Suprapubic skin (tissue), 3 donors: ENCODE results near the gene SLC25A39.

ENCODE experiments used
- EP300 ChIP-seq: sonication (generic); formaldehyde crosslinking; IDR thresholded peaks from one replicate; pipeline ENCODE4 v1.6.1; 2017; ENCODE audit warnings: antibody characterized with exemption
- POLR2A ChIP-seq, 2 donors: fragments of 450-650 bp; IDR thresholded peaks; one replicate each; pipeline ENCODE4 v1.6.1; 2017; ENCODE audit warnings: antibody characterized with exemption in 2 of 2, mild to moderate bottlenecking in 2 of 2, moderate library complexity in 2 of 2
- TF ChIP-seq, protein P1 (sequence below), 2 donors: fragments of 200-600 bp in 1 of 2; fragments of 450-650 bp in 1 of 2; sonication (generic) in 1 of 2; IDR thresholded peaks; one replicate each; pipeline ENCODE4 v1.5.1; 2016 to 2019; ENCODE audit warnings: antibody characterized with exemption in 2 of 2, mild to moderate bottlenecking in 1 of 2, moderate library complexity in 1 of 2

DNA sequence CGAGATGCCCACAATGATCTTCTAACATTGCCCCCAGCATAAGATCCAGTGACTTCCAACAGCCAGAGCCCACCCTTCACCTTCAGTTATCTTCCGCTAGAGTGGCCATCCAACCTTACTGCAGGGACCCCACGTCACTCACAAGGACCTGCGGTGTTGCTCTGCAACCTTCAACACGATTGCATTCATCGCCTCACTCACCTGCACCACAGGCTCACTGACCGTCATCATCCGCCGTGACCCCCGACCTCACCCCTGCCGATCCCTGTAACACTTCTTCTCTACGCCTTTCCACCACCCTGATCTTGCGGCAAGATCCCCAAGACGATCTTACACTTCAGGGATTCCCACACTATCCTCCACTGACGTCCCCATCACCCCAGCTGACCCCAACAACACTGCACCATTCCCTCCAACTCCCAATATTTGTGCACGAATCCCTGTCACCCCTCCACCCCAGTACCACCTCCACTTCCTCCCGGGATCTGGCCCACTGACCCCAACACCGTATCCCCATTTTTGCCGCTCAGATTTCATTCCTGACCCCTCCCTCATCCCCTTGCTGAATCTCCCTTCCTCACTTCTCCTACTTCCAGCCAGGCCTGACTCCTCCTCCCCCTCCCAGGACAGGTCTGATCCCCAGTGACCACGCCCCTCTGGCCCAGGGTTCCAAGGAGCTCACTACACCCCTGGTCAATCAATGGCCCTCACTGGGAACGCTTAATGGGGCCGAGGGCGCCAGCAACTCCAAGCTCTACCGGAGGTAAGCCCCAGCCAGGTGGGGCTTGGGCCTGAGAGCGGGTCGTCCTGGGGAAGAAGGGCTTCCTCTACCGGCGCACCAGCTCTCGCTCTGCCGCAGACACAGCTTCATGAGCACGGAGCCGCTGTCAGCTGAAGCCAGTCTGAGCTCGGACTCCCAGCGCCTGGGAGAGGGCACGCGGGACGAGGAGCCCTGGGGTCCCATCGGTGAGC is 8.6 kb downstream of the SLC25A39 start:
- TF ChIP-seq POLR2A (IDR thresholded peaks at IDR 0.05) (no peak), EP300 (no peak)
- TF ChIP-seq, protein P1, sequence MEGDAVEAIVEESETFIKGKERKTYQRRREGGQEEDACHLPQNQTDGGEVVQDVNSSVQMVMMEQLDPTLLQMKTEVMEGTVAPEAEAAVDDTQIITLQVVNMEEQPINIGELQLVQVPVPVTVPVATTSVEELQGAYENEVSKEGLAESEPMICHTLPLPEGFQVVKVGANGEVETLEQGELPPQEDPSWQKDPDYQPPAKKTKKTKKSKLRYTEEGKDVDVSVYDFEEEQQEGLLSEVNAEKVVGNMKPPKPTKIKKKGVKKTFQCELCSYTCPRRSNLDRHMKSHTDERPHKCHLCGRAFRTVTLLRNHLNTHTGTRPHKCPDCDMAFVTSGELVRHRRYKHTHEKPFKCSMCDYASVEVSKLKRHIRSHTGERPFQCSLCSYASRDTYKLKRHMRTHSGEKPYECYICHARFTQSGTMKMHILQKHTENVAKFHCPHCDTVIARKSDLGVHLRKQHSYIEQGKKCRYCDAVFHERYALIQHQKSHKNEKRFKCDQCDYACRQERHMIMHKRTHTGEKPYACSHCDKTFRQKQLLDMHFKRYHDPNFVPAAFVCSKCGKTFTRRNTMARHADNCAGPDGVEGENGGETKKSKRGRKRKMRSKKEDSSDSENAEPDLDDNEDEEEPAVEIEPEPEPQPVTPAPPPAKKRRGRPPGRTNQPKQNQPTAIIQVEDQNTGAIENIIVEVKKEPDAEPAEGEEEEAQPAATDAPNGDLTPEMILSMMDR (IDR thresholded peaks at IDR 0.05): no peak
